HG03558 (cell line): ENCODE results near the gene TMEM63C.
"Not testable (repeated sequence)": the region's sequence is repeated elsewhere in the genome, so short reads cannot be mapped to it uniquely, and the experiment has no call there.

Experiments
- ATAC-seq: cut with Tn5 transposase; IDR thresholded peaks from one replicate; pipeline ENCODE4 v1.9.1; 2021; ENCODE audit warnings: moderate number of reproducible peaks; ENCODE audit not compliant: unreplicated experiment; ENCODE audit errors: extremely low read depth

Gene TMEM63C

DNA sequence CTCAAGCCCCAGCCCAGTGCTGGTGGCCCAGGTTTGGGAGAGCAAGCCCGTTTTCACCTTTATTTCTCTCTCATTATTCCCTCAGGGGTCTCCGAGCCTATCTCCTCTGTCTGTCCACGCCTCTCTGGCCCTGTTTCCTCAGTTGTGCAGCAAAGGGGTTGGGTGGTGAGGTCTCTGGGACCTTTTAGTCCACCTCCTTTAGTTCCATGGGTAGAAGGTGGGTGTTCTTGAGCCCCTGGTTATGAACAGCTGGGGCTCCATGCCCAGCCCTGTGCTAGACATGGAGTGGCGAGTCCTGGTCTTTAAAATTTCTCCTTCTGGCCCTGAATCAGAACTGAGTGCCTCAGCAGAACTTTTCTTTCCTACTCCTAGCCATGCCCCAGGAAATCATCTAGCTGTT is 90.7 kb downstream of the TMEM63C start:
- no peak for ATAC-seq

DNA sequence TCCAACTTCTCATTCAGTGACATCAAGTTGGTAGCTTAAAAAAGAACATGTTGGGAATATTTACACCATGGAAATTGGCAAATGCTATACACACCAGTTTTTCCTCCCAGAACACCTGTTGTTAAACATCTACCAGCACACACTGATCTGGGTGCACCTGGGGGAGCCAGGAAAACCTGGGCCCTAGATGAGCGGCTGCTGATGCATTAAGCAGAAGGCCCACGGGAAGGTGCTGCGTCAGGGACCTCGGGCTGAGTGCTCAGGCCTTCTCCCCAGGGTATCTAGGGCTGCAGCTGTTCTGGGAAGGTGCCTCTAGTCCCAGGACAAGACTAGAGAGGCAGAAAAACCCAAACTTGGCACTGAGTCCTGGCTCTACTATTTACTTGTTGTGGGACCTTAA is 92.2 kb downstream of the TMEM63C start:
- no peak for ATAC-seq

DNA sequence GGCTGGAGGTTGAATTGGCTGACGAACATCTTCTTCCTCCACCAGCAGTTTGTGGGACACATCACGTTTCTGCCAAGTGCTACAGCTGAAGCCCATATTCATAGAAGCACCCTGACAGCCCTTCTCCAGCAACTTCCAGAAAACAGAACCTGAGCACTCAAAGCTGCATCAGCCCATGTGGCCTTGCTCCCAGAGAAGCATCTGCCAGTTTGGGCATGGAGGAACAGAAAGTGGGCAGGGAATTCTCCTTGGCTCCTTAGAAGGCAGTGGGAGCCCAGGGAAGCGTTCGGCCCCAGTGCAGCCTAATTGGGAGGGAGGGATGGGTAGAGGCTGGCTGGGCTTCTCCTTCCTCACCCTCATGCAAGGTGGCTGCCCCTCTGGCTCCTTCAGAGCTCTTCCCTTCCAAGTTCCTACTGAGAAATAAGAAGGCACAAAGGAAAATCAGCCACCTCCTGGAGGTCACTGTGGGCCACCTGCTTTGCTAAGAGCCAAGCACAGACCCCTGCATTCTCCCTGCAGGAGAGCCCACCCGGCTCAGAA is 93.5 kb downstream of the TMEM63C start:
- no peak for ATAC-seq

DNA sequence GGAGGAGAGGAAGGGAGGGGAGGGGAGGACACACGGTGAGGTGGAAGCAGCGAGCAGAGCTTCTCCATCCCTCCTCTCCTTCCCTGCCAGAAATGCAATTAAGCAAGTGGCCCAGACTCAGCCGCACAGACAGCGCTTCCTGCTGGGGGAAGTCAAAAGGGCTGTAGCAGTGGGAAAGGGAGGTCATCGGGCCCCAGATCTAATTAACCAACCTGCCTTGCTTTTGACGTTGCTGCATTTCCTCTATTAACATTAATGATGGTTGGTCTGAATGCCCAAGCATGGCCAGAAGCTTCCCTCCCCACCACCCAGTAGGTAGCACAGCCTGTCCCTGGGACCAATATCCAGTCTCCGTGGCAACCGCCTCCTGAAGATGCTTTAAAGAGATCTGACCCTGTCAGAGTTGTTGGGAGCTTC is 94.0 kb downstream of the TMEM63C start:
- no peak for ATAC-seq

DNA sequence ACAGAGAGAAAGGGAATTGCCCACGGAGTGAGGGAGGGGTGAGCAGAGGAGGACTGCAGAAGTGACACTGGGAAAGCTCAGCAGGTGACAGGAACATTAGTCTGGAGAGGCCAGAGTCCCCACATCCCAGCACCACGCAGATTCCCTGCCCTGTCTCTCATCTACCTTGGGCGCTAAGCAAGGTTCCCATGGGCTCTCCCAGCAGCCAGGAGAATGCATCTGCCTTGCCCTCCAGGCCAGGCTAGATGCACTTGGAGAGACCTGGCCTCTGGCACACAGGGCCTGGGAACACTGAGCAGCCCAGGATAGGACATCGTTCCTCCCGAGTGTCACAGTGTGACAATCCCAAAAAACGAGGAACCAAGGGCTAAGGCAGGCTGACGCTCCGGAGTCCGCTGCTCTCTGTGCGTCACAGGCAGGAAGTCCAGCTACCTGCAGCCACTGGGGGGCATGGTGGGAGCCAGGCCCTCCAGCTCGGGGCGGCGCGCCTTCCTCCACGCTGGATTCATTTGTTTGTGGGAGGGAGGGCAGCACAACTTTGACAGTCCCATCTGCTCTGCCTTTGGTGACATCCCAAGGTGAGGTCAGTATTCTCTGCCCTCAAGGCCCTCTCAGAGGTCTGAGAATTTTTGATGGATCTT is 94.8 kb downstream of the TMEM63C start:
- no peak for ATAC-seq

DNA sequence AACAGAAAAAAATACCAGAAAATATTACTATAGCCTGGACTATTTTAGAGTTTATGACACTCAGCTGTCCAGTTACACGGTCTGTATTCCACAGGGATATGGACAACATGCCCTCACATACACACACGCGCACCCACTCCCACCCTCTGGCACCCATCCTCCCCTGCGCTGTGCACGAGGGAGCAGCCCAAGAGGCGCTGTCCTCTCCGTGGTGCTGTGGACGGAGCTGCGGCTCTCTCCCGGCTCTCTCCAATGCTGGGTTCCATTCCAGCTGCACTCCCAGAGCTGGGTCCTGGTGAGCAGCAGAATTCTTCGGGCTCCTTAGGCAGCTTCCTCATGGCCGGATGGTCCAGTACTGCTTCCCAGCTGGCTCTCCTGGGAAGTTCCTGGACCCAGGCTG is 95.4 kb downstream of the TMEM63C start:
- no peak for ATAC-seq

DNA sequence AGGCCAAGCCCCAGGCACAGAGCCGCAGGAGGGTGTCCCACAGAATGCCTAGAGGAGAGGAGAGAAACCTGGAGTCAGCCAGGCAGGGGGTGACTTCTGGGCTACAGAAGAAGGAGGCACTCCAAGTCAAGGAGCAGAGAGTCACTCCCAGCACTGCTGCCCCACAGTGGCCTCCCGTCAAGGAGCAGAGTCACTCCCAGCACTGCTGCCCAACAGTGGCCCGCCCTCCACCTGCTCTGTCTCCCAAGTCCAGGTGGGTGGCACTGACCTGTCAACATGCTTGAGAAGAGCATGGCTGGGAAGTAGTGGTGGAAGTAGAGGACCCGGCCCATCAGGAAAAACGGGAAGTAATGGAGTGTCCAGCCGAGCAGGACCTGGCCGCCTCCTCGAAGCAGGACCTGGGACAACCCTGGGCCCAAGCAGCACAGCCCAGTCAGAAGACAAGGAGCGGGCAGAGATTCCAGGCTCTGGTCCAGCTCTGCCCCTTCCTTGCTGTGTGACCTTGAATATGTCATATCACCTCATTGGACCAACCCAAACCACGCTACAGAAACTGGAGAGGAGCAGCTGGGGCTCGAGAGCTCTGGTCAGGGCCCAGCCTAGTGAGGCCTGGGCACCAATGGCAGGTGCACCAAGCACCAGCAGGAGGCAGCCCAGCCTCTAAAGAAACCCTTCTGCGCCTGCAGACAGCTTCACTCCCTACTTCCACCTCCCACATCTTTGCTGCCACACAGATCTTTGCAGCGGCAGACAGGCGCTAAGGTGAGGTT is 97.0 kb downstream of the TMEM63C start:
- no peak for ATAC-seq

DNA sequence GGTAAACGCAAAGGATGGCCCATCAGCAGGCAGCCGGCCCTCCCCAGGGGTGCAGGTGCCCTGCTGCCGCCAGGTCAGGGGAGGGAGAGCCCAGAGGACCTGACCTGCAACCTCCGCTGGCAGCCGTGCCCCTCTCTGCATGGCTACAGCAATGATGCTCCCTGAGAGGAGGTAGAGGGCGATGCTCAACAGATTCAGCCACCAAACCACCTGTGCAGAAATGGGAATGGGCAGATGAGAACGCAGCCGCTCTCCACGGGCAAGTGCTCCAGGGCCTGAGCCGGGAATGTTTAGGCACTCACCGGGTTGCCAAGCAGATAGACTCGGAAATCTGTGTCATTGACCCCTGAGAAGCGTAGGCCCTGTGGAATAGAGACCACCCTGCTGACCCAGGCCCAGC is 98.1 kb downstream of the TMEM63C start:
- no peak for ATAC-seq

DNA sequence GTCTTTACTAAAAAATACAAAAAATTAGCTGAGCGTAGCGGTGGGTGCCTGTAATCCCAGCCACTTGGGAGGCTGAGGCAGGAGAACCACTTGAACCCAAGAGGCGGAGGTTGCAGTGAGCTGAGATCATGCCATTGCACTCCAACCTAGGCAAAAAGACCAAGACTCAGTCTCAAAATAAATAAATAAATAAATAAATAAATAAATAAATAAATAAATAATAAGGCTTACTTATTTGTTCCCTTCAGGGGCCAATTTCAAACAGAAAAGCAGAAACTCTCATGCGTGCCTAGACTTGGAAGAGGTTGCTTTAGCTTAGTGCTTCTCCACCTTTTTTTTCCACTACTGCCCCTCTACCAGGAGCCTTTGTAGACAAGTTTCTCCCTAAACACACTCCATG is 99.3 kb downstream of the TMEM63C start:
- not testable (repeated sequence) for ATAC-seq

DNA sequence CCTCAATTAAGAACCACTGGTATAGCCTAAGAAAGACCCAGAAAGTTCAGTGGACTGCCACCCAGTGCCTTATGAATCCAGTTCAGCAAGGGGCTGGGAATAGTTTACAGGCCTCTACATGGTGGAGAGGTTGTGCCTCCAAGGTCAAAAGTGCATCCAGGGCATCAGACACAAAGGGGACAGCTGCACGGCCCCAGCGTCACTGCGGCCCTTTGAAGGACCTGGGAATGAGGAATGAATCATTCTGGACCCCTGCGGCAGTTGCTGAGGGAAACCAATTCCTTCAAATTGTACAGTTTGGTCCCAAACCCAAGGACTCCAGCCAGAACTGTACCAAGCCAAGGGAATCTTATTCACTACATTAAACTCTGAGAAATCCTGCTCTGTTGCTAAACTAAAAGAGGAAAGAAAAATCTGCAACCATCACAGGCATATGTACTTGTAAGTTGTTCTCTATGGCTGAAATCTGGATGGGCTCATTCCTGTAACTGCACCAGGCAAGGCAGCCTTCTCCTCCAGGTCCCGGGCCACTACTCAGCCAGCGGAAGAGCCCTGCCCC is 100.3 kb downstream of the TMEM63C start:
- ATAC-seq, result no peak

DNA sequence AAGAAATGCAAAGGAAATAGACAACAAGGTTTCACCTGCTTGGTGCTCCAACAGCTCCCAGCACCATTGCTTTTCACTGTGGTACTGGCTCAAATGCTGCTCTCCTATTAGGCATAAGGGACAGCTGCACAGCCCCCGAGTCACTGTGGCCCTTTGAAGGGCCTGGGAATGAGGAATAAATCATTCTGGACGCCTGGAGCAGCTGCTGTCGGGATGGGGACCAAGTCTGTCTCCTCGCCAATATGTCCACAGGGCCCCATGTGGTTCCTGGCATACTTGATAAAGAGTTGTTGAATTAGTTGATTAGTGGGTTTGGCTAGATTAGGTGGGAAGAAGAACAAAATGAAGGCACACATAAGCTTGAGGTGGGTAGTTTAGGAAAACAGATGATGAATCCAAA is 102.5 kb downstream of the TMEM63C start:
- ATAC-seq, result no peak

DNA sequence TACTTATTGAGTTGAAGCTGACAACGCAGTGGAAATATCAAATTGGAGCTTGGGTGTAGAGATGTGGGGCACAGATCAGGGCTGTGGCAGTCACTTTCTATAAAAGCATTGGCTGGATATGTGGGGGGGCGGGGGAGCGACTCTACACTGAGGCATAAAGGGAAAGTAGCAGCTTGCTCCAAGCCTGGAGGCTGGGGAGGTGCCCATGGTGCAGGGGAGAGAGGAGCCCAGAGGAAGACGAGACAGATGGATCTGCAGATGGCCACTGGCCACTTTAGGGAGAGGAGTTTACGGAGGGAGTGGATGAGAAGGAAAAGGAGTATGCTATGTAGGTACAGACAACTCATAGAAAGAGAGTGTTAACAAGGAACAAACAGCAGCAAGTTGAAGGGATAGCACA is 102.9 kb downstream of the TMEM63C start:
- no peak for ATAC-seq

DNA sequence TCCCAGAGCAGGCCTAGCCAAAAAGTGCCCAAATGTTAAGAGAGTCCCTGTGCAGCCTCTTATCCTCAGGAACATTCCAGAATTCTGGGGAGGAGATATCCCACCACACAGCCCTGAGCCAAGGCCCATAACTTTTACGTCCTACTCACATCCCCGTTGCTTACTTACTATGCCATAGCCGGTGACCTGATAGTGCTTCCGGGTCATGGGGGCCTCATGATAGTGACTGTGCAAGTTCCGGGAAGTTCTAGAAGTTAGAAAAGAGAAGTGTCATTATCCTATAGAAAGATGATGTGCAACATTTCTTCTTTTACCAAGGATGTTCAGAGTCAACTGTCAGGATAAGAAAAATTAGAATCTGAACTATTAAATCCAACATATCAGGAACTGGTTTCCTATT is 105.0 kb downstream of the TMEM63C start:
- ATAC-seq, result no peak

DNA sequence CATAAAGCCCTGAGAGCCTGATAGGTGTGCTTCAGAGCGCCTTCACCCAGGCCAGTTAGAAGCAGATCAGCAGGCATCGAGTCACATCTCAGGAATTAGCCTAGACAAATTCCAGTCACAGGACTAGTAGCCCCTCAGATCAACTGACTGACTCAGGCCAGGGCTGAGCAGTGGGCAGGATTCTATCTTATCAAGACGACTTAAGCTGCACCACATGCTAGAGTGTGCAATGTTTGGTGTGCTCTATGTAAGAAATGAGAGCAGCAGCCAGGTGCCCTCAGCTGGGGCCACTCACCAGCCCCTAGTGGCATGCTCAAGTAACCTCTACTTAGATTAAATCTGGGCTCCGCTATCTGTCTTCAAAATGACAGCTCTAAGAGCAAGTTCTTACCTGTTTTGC is 109.1 kb downstream of the TMEM63C start:
- ATAC-seq, result no peak

DNA sequence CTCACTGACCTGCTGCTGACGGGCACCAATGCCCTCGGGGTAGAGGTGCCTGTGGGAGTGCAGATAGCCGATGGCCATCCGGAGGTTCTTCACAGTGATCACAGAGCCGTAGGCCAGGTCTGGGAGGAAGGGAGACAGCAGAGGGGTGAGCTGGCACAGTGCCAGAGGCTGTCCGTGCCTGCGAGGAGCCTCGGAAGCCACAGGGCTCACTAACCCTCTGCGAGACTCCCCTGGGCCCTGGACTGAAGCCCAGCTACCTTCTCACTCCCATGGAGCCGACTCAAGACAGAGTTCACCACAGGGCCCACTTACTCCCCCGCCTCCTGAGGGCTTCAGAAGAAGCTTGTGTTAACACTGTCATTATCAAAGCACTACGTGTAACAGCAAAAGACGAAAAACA is 114.6 kb downstream of the TMEM63C start:
- ATAC-seq, result no peak

DNA sequence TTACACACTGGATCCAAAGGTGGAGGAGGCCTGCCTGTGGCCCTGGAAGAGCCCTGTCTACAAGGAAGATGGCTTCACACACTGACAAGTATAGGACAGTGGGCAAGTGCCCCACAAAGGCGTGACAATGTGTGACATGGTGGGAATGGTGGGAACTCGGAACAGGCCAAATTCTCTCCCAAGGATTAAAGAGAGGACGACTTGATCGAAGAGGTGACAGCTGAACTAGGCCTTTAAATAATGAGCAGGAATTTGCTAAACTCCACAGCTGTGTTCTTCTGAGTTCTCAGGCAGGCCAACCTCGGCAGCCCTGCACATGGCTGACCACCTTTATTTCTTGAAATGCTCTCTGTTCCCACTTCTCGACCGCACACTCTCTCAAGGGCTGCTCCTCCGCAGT is 115.3 kb downstream of the TMEM63C start:
- ATAC-seq, result no peak

DNA sequence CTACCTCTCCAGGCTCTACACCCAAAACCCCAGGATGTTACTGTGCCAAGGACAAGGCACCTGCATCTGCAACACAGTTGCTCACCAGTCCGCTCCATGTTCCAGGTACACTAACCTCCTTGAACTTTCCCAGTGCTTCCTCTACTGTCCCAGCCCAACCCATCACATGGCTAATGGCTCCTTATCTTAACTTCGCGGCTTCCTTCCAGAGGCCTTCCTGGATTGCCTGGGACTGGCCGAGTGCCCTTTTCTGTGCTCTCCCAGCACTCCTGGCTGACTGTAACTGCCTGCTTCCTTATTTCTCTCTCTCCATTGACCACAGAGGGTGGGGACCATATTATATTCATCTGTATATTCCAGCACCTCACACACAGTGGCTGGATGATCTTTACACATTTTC is 118.2 kb downstream of the TMEM63C start:
- ATAC-seq, result no peak

DNA sequence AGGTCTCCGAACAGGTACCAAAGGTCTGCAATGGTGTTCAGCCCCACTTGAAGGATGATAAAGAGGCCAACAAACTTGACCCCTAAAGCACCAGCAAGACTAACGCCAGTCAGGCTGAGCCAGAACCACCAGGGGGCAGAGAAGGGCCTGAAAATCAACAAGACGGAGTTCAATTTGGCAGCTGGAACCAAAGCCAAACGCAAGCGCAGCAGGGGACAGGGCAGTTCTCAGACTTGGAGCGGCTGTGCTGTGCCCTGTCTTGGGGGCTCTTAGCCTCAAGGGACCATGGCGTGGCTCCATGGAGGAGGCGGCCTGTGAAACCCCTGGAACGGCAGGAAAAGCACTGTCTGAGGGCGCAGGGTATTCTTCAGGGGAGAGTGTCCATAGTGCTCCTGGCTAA is 119.5 kb downstream of the TMEM63C start:
- ATAC-seq, result no peak

DNA sequence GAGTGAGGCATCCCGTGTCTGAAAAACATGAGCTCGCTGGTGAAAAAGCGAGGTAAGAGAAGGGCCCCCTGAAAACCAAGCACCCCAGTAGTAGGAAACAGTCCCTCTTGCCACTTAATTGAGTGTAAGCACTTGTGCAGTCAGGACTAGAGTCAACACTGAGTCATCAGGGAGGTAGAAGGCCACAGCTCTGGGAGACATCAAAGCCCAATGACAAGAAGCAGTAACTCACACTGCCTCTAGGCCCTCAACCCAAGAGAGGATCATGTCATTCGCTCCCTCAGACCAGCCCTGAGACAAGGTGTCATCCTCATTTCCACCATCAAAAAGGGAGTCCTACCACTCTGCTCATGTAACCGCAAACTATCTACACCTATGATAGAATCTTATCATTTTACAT is 121.3 kb downstream of the TMEM63C start:
- ATAC-seq, result no peak

DNA sequence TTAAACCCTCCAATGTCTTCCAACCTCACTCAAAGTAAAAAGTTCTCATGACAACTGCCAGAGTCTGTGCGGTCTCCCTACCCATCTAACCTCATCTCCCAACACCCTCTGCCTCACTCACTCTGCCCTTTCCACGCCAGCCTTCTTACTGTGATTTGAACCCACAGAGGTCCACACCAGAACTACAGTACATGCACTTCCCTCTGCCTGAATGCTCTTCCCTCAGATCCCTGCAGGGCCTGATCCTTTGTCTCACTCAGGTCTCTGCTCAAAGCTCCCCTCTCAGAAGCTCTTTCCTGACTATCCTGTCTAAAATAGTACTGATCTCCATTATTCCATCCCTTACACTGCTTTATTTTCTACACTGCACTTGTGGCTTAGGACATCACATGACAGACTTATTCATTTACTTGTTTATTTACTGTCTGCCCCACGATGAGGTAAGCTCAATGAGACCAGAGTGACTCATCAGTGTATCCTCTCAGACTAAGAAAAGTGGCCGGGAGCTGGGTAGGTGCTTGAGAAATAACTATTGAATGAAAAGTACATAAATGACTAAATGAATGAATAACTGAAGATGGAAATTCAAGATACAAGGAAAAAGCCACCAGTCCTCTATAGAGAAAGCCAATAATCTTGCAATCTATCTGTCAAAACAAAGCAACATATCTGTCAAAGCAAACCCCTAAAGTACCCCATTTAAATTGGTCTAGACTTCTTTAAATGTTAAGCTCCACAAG is 122.0 kb downstream of the TMEM63C start:
- no peak for ATAC-seq

DNA sequence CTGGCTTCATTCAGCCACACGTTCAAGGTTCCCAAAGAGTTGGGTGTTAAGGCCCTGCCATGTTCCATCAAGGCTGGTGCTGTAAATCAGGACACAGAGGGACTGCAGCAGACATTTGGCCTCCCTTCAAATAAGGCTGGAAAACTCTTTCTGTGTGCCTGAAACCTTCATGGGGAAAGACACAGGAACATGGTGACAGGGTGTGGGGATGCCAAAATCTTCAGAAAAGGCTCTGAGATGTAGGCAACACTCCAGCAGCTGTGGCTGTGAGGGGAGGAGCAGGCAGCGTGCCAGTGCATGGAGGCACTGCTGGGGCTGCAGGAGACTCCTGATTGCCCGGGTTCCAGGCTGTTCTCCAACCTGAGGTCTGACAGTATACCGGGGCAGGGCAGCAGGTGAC is 124.1 kb downstream of the TMEM63C start:
- no peak for ATAC-seq
